PC-3 (cell line): ENCODE data around the gene TNFRSF9. TPM values are rescaled to one million over a fixed set of nuclear protein-coding genes. Genes with fewer than 3 reads are reported as not detected.
A peak's percentile ranks its signal among the peaks of the same experiment; 100 is the strongest.

Source experiments
- ATAC-seq: fragments of 200-7000 bp; cut with Tn5 transposase; 2 replicates; pipeline ENCODE4 v1.9.1; 2020; ENCODE audit warnings: mild to moderate bottlenecking, moderate library complexity
- BruUV-seq: library from RNA; stranded (reverse); fragments of 400-500 nt; replicated peaks from 2 replicates; lab custom pipeline; 2021; lab: Mats Ljungman, UMichigan
- CTCF ChIA-PET: fragments of 300-600 bp; sonication (Branson Sonifier 250); formaldehyde crosslinking; loops from one replicate; lab custom pipeline; 2022; ENCODE audit warnings: antibody characterized with exemption; lab: Charles Lee
- POLR2A ChIA-PET: fragments of 300-600 bp; sonication (Branson Sonifier 250); formaldehyde crosslinking; loops from one replicate; lab custom pipeline; 2022; ENCODE audit warnings: antibody characterized with exemption; ENCODE audit not compliant: unreplicated experiment; lab: Charles Lee
- DNase-seq: peaks from one replicate; pipeline ENCODE4 v3.0.0-alpha.2; 2015
- H2AFZ ChIP-seq: fragments of 300-600 bp; sonication (generic); 2 replicates; pipeline ENCODE4 v1.6.0; 2016; ENCODE audit warnings: antibody characterized with exemption, low read length
- H3F3A ChIP-seq: fragments of 300-600 bp; sonication (generic); one replicate; pipeline ENCODE4 v1.6.0; 2017; ENCODE audit warnings: antibody characterized with exemption, low read length, control low read depth, mild to moderate bottlenecking; ENCODE audit not compliant: unreplicated experiment
- H3K27ac ChIP-seq: fragments of 300-600 bp; sonication (generic); 2 replicates; pipeline ENCODE4 v1.5.1; 2016; ENCODE audit warnings: mild to moderate bottlenecking, low read length
- H3K27me3 ChIP-seq: fragments of 300-600 bp; sonication (generic); 2 replicates; pipeline ENCODE4 v1.6.1; 2016; ENCODE audit warnings: low read length, mixed read lengths
- H3K36me3 ChIP-seq: fragments of 300-600 bp; sonication (generic); 2 replicates; pipeline ENCODE4 v1.6.1; 2016; ENCODE audit warnings: low read depth, mixed run types, low read length, mixed read lengths
- H3K4me1 ChIP-seq: fragments of 300-600 bp; sonication (generic); 2 replicates; pipeline ENCODE4 v1.5.1; 2016; ENCODE audit warnings: low read length; ENCODE audit not compliant: insufficient read depth
- H3K4me2 ChIP-seq: fragments of 300-600 bp; sonication (generic); 2 replicates; pipeline ENCODE4 v1.6.0; 2016; ENCODE audit warnings: low read length
- H3K4me3 ChIP-seq: fragments of 300-600 bp; sonication (generic); 2 replicates; pipeline ENCODE4 v1.5.1; 2016; ENCODE audit warnings: mild to moderate bottlenecking, low read length, mixed read lengths
- H3K79me2 ChIP-seq: fragments of 300-600 bp; sonication (generic); 2 replicates; pipeline ENCODE4 v1.6.1; 2017; ENCODE audit warnings: low read length, mixed read lengths
- H3K9ac ChIP-seq: fragments of 300-600 bp; sonication (generic); 2 replicates; pipeline ENCODE4 v1.6.0; 2016; ENCODE audit warnings: mild to moderate bottlenecking, low read length
- H3K9me2 ChIP-seq: fragments of 300-600 bp; sonication (generic); replicated peaks from 2 replicates; pipeline ENCODE4 v1.6.1; 2016; ENCODE audit warnings: mixed run types, low read length, mixed read lengths
- H3K9me3 ChIP-seq: fragments of 300-600 bp; sonication (generic); 2 replicates; pipeline ENCODE4 v1.6.1; 2016; ENCODE audit warnings: low read length, mixed read lengths
- H4K20me1 ChIP-seq: fragments of 300-600 bp; sonication (generic); 2 replicates; pipeline ENCODE4 v1.6.1; 2016; ENCODE audit warnings: low read length, mixed read lengths
- EZH2 ChIP-seq: fragments of 300-600 bp; sonication (generic); IDR thresholded peaks from one replicate; pipeline ENCODE4 v1.6.1; 2017; ENCODE audit warnings: antibody characterized with exemption, mild to moderate bottlenecking, low read length; ENCODE audit not compliant: unreplicated experiment
- EZH2phosphoT487 ChIP-seq: fragments of 300-600 bp; sonication (generic); IDR thresholded peaks from 2 replicates; pipeline ENCODE4 v1.6.1; 2018; ENCODE audit warnings: mild to moderate bottlenecking, antibody characterized with exemption, low read length, borderline replicate concordance
- intact Hi-C: fragments of 100-400 bp; cut with micrococcal nuclease; formaldehyde crosslinking; loops from 2 replicates; pipeline ENCODE4 v1.9.0; 2023
- total RNA-seq: library from RNA; depleted of rRNA; stranded (reverse); fragments of >200 nt; gene quantifications from 2 replicates; pipeline ENCODE4 v1.2.3, GENCODE V29; 2014
- TF ChIP-seq, protein P1 (sequence below): fragments of 300-600 bp; sonication (generic); conservative IDR thresholded peaks from 2 replicates; pipeline ENCODE4 v1.5.1; 2017; ENCODE audit warnings: antibody characterized with exemption, low read depth, mild to moderate bottlenecking, low read length

TNFRSF9 gene
- total RNA-seq, 1 experiment from 2014 or later, result 0.04 TPM

DNA sequence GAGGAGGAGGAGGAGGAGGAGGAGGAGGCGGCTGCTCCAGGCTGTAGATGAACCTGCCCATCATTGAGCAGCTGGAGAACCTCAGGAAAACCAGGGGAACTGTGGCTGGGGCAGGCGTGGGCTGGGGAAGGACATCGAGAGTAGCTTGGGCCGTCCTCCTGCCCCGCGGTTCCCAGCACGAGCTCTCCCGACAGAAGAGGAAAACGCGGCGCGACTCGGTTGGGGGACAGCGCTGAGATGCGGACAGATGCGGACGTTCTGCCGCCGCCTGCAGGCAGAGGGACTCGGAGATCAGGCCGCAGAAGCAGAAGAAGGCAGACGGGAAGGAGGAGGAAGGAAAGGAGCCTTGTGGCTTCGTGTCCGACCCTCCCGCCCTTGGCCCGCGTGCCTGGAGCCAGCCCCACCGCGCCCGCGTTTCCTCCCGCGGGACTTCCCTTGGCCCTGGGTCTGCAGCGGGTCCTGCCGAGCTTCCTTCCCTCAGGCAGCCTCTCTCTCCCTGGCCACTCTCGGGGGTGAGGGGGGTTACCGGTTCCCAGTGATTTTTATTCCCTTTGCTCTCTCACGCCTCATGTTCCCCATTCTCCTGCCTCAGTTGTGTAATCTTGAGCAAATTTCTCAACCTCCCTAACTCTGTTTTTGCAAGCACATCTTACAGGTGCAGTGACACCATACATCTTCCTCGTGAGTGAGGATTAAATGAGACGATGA lies 1.7 kb upstream of the TNFRSF9 start:
- no peak overlapping the region for H3K9ac ChIP-seq
- ATAC-seq (peak; percentile 76), DNase-seq (peak; percentile 45)
- H3K36me3 ChIP-seq, result no peaks in the 10 kb centered on the region
- intact Hi-C loops, result no loop called here
- peak overlapping the region; percentile 76 for H2AFZ ChIP-seq
- peaks cover 9% of the 10 kb centered on the region; the same call in 1 of the 2 replicates for H3K4me1 ChIP-seq
- no TSS peak for BruUV-seq
- H3K79me2 ChIP-seq, result no peaks in the 10 kb centered on the region
- CTCF ChIA-PET, result interaction anchor here (0.5 kb wide), 1 partner anchor 29 kb away, joined by 5 read pairs; no protein-coding TSS in a partner anchor
- no peaks in the 10 kb centered on the region for H3K9me3 ChIP-seq
- peaks cover 24% of the 10 kb centered on the region for H3K27me3 ChIP-seq
- TF ChIP-seq EZH2 (no peak), EZH2phosphoT487 (no peak)
- TF ChIP-seq, protein P1, sequence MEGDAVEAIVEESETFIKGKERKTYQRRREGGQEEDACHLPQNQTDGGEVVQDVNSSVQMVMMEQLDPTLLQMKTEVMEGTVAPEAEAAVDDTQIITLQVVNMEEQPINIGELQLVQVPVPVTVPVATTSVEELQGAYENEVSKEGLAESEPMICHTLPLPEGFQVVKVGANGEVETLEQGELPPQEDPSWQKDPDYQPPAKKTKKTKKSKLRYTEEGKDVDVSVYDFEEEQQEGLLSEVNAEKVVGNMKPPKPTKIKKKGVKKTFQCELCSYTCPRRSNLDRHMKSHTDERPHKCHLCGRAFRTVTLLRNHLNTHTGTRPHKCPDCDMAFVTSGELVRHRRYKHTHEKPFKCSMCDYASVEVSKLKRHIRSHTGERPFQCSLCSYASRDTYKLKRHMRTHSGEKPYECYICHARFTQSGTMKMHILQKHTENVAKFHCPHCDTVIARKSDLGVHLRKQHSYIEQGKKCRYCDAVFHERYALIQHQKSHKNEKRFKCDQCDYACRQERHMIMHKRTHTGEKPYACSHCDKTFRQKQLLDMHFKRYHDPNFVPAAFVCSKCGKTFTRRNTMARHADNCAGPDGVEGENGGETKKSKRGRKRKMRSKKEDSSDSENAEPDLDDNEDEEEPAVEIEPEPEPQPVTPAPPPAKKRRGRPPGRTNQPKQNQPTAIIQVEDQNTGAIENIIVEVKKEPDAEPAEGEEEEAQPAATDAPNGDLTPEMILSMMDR, result no peak; the same call in 1 of the 2 replicates
- peak overlapping the region; percentile 42 for H3K4me3 ChIP-seq
- POLR2A ChIA-PET, result no interaction called here
- H3K4me2 ChIP-seq, result peak overlapping the region; percentile 73
- no peaks in the 10 kb centered on the region for H4K20me1 ChIP-seq
- no peaks in the 10 kb centered on the region for H3K9me2 ChIP-seq
- no peaks in the 10 kb centered on the region for H3F3A ChIP-seq
- H3K27ac ChIP-seq, result no peak overlapping the region

DNA sequence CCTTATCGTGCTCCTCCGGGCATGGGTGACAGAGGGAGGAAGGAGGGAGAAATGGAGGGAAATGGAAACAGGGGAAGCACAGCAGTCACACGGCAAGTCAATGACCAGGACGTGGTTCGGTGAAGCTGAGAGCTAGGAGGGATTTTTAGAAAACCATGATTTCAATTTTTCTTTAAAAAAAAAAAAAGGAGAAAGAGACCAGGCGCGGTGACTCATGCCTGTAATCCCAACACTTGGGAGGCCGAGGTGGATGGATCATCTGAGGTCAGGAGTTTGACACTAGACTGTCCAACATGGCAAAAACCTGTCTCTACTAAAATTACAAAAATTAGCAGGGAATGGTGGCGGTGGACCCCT lies 776 bp upstream of the TNFRSF9 start:
- Histone ChIP-seq H3K9ac (no peak overlapping the region), H3K79me2 (no peaks in the 10 kb centered on the region), H4K20me1 (no peaks in the 10 kb centered on the region), H3K36me3 (no peaks in the 10 kb centered on the region), H3K9me2 (no peaks in the 10 kb centered on the region), H3K4me2 (no peak overlapping the region), H3K9me3 (no peaks in the 10 kb centered on the region), H3K27me3 (peaks cover 24% of the 10 kb centered on the region), H3K27ac (no peak overlapping the region), H3F3A (no peaks in the 10 kb centered on the region), H3K4me1 (peaks cover 9% of the 10 kb centered on the region; the same call in 1 of the 2 replicates), H3K4me3 (no peak overlapping the region), H2AFZ (no peak overlapping the region)
- ChIA-PET POLR2A (no interaction called here), CTCF (no interaction called here)
- ATAC-seq (no peak), DNase-seq (no peak)
- no TSS peak for BruUV-seq
- intact Hi-C loops, result no loop called here
- TF ChIP-seq, protein P1, result no peak
- TF ChIP-seq EZH2, result no peak
- TF ChIP-seq EZH2phosphoT487, result no peak

GRCh38 chr1:7940034-7940433 lies 605 bp downstream of the TNFRSF9 start:
- ChIA-PET CTCF (no interaction called here), POLR2A (no interaction called here)
- Histone ChIP-seq H4K20me1 (no peaks in the 10 kb centered on the region), H3K9me3 (no peaks in the 10 kb centered on the region), H3K9ac (no peak overlapping the region), H3F3A (no peaks in the 10 kb centered on the region), H3K27ac (no peak overlapping the region), H3K4me3 (no peak overlapping the region), H3K36me3 (no peaks in the 10 kb centered on the region), H3K4me1 (peaks cover 9% of the 10 kb centered on the region; the same call in 1 of the 2 replicates), H3K9me2 (no peaks in the 10 kb centered on the region), H2AFZ (no peak overlapping the region), H3K27me3 (peaks cover 24% of the 10 kb centered on the region), H3K79me2 (no peaks in the 10 kb centered on the region), H3K4me2 (no peak overlapping the region)
- TF ChIP-seq, protein P1, result no peak
- no peak for TF ChIP-seq EZH2phosphoT487
- TF ChIP-seq EZH2, result no peak
- ATAC-seq (no peak), DNase-seq (no peak)
- intact Hi-C loops, result no loop called here
- BruUV-seq, result no TSS peak
